Neural cell (in vitro differentiated cells): ENCODE results near the gene BRD2.

Experiments used
- CTCF ChIP-seq: fragments of 450-650 bp; IDR thresholded peaks from 2 replicates; pipeline ENCODE4 v1.5.1; 2014; ENCODE audit warnings: antibody characterized with exemption, mild to moderate bottlenecking, moderate library complexity; ENCODE audit not compliant: poor library complexity, severe bottlenecking
- EP300 ChIP-seq: fragments of 450-650 bp; conservative IDR thresholded peaks from 2 replicates; pipeline ENCODE4 v1.6.1; 2014; ENCODE audit warnings: antibody characterized with exemption, mild to moderate bottlenecking, moderate library complexity; ENCODE audit not compliant: poor library complexity, severe bottlenecking
- EZH2 ChIP-seq: fragments of 200-600, 300-800 bp; shearing (Covaris generic), sonication (generic); IDR thresholded peaks from 2 replicates; pipeline ENCODE4 v1.6.1; 2014; ENCODE audit warnings: antibody characterized with exemption, low read length, borderline replicate concordance, mild to moderate bottlenecking; ENCODE audit not compliant: insufficient read depth, poor library complexity, severe bottlenecking
- POLR2AphosphoS5 ChIP-seq: IDR thresholded peaks from 2 replicates; pipeline ENCODE4 v1.6.1; 2012
- RAD21 ChIP-seq: fragments of 450-650 bp; conservative IDR thresholded peaks from 2 replicates; pipeline ENCODE4 v1.6.1; 2014; ENCODE audit warnings: antibody characterized with exemption, mild to moderate bottlenecking, moderate library complexity
- TF ChIP-seq, protein P1 (sequence below): IDR thresholded peaks from 2 replicates; pipeline ENCODE4 v1.6.1; 2012; ENCODE audit warnings: borderline replicate concordance

DNA sequence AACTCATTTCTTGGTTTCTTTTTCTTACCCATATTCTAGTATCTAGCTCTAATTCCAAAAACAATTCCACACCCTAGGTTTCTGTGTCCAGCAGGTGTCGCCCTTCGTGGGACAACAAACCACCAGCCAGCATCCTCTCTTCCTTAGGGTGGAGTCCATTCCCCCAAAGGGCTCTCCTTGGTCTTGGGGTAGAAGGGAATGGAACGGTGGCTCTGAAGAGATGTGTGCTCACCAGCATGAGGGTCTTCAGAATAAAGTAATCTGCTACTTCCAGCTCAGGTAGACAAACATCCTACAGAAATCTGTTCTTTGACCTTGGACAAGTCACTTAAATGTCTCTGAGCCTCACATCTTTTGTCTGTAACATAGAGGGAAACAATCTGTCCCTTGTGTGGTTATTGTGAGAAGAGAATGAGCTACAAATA lies 34.7 kb upstream of the BRD2 start:
- TF ChIP-seq CTCF (peak; percentile 62), POLR2AphosphoS5 (no peak), EZH2 (no peak), RAD21 (peak; percentile 45), EP300 (no peak)
- TF ChIP-seq, protein P1, sequence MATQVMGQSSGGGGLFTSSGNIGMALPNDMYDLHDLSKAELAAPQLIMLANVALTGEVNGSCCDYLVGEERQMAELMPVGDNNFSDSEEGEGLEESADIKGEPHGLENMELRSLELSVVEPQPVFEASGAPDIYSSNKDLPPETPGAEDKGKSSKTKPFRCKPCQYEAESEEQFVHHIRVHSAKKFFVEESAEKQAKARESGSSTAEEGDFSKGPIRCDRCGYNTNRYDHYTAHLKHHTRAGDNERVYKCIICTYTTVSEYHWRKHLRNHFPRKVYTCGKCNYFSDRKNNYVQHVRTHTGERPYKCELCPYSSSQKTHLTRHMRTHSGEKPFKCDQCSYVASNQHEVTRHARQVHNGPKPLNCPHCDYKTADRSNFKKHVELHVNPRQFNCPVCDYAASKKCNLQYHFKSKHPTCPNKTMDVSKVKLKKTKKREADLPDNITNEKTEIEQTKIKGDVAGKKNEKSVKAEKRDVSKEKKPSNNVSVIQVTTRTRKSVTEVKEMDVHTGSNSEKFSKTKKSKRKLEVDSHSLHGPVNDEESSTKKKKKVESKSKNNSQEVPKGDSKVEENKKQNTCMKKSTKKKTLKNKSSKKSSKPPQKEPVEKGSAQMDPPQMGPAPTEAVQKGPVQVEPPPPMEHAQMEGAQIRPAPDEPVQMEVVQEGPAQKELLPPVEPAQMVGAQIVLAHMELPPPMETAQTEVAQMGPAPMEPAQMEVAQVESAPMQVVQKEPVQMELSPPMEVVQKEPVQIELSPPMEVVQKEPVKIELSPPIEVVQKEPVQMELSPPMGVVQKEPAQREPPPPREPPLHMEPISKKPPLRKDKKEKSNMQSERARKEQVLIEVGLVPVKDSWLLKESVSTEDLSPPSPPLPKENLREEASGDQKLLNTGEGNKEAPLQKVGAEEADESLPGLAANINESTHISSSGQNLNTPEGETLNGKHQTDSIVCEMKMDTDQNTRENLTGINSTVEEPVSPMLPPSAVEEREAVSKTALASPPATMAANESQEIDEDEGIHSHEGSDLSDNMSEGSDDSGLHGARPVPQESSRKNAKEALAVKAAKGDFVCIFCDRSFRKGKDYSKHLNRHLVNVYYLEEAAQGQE, result no peak
